GM12892 (cell line): ENCODE results near the gene CNTNAP2.

Experiments used
- POLR2AphosphoS5 ChIP-seq: IDR thresholded peaks from 2 replicates; pipeline ENCODE4 v1.6.1; 2011; ENCODE audit warnings: low read depth, low read length, control low read depth
- TAF1 ChIP-seq: IDR thresholded peaks from 2 replicates; pipeline ENCODE4 v1.6.1; 2011; ENCODE audit warnings: low read depth, mild to moderate bottlenecking, control low read depth, low read length, borderline replicate concordance

GRCh38 chr7:148395352-148395811, 2278.8 kb downstream of the CNTNAP2 start:
- TF ChIP-seq POLR2AphosphoS5 (no peak), TAF1 (no peak)
